ENCODE data around the gene ZBTB2. TPM values are rescaled to one million over a fixed set of nuclear protein-coding genes. Genes with fewer than 3 reads are reported as not detected.
"Not testable (repeated sequence)": the region's sequence is repeated elsewhere in the genome, so short reads cannot be mapped to it uniquely, and the experiment has no call there.

The ZBTB2 gene
- polyA plus RNA-seq, 12 donors: 10.1 to 18.3 (median 11.9) TPM; not detected in 1

DNA sequence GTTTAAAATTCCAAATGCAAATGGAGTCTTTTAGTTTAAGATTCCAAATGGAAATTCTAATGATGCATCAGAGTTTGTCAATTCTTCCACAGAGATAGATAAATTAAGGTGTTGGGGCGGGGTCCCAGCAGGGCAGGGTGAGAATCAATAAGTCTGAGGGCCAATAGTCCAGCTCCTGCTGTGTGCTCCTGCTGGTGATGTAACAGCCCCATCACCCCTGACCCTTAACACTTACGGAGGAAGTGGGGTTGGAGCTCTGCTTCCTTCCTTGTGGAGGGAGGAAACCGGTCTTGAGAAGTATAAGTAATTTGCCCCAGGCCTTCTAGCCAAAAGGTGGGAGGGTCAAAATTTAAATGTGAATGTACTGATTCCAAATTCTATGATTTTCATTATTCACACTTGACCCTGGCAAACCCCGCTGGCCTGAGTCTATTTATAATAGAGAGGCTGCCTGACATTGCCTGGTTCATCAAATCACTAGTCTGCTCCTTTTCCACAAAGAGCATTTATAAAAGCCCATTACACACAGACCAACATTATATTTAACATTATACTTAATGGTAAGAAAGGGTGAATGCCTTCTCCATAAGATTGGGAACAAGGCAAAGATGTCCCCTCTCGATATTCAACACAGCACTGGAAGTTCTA is 17.2 kb downstream of the ZBTB2 start:
- no peak for DNase-seq

DNA sequence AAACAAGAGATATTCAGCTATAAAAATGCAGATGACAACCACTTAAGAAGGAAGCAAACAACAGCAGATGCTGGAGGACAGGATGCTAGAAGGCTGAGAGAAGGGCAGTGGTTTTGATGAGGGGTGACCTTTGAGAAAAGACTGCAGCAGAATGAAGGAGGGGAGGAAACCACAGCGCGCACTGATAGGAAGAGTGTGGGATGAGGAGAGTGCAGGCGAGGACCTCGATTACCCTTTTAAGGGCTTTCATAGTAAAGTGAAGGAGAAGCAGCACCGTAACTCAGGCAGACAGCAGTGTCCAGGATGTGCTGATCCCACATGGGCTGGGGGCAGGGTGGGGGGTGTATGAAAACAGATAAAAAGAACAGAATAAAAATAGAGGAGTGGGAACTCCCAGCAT is 19.2 kb downstream of the ZBTB2 start:
- DNase-seq: no peak

DNA sequence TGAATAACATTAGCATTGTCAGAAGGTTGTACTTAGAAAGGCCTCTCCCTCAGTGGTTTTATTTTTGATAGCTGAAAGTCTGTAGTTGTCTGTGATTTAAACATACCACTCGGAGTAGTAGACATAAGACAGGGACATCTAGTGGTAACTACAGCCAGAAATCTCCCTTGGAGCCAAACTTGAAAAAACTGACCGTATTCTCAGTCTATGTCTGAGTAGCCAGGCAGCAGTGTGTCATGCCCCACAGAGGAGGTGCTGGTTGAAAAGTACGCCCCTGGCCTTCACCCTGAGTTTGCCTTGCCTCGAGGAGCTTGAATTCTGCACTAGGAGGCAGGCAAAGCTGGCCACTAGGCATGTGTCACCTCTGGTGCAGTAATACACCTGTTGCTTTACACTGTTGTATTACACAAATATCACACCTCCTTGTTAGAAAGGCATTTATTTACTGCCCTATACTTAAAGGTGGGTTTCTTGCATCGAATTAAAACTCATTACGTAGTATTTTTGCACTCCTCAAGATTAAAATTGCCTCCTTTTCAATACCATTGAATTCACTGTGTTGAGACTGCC is 20.8 kb downstream of the ZBTB2 start:
- peak; percentile 41 for DNase-seq

DNA sequence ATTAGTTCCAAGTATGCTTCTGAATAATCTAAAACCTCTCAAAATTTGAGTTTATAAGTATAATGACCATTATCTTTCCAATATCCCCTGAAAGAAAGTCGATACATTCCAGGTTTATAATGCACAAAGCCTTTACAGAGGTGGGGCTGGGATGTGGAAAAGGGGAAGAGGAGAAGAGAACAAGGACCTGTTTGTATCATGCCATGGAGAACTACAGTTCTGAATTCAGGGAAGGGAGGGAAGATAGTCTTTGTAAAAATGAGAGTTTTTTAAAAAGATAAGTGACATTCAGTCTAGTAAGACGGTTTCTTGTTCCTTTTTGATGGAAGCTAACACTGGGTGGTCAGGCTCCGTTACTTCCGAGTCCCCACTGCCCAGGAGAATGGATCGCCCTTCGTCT is 26.1 kb downstream of the ZBTB2 start:
- no peak for DNase-seq

DNA sequence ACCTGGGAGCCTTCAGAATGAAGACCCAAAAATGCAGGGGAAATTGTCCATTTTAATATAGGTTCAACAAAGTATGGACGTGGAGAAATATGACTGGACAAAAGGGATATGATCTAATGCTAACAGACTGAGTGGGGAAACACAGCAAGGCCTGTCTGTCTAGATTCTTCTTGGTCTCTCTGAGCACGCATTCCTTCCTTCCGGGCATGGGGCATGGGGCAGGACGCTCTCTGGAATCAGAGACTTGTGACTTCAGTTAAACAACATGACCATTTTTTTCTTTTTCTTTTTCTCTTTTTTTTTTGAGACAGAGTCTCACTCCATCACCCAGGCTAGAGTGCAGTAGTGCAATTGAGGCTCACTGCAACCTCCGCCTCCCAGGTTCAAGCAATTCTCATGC is 31.9 kb downstream of the ZBTB2 start:
- no peak for DNase-seq

DNA sequence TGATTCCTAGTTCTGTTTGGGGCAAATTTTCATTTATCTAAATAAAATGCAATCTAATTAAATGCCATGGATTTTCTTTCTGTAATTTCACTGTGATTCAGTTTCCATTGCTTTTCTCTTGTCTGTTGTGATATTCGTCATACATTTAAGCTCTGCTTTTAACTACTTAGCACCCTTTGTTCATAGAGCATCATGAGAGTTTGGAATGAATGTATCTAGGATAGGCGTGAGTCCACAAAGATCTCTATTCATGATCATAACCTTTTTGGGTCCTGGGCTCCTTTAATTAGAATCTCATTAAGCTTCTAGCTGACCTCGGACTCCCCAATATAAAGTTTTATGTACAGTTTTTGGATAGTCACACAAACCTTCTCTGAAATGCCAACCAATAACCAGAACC is 32.9 kb downstream of the ZBTB2 start:
- no peak for DNase-seq

DNA sequence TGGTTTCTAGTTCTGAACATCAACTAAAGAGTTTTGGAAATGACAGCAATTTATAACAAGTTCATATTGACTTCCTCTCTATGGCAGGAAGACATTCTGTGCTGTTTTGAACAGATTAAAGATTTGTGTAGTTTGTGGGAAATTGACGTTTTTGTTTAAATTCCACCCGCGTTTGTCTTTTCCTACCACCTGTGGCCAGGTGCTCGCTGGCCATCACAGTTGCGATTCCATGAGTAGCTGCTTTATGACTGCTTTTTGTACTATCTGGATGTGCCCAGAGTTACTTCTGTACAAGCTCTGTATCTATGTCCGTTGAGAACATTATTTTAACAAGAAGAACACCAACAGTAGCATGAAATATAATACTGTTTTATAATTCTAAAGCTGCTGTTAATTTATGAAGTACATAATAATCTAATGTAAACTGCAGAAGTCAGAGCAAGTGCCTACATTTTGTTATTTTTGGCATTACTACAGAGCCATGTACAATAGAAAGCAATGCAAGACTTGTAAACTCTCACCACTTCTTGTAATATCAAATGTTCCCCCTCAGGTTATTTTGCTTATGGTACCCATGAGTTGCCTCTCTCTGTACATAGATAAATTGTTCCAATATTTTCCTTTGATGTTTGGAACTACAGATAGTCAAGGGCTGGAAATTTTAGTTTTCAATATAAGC is 33.5 kb downstream of the ZBTB2 start:
- DNase-seq: no peak

DNA sequence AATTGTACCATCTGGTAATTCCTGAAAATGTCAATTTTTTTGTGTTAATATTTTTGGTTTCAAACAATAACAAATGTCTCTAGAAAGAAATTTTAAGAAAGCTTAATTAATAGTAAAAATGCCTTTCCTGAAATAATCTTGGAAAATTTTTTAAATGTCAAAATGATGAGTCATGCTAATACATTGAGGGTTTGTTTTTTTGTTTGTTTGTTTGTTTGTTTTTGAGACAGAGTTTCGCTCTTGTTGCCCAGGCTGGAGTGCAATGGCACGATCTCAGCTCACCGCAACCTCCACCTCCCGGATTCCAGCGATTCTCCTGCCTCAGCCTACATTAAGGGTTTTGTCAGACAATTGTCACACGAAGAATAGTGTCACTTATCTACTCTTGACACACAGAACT is 34.4 kb downstream of the ZBTB2 start:
- DNase-seq: not testable (repeated sequence)

DNA sequence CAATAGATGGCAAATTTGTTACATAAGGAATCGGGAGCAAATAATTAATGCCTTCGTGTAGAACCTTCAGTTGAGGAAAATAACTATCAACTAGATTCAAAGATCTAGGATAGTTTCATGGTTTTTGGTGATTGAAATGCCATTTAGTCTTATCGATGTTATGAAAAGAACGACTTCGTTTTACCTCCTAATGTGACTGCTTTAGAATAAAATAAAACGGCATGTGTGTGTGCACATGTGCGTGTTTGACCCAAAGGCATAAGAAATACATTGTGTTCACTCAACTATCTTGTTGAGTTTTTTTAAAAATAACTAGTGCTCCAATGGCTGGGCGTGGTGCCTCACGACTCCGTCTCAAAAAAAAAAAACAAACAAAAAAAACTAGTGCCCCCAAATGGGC is 37.6 kb downstream of the ZBTB2 start:
- no peak for DNase-seq

DNA sequence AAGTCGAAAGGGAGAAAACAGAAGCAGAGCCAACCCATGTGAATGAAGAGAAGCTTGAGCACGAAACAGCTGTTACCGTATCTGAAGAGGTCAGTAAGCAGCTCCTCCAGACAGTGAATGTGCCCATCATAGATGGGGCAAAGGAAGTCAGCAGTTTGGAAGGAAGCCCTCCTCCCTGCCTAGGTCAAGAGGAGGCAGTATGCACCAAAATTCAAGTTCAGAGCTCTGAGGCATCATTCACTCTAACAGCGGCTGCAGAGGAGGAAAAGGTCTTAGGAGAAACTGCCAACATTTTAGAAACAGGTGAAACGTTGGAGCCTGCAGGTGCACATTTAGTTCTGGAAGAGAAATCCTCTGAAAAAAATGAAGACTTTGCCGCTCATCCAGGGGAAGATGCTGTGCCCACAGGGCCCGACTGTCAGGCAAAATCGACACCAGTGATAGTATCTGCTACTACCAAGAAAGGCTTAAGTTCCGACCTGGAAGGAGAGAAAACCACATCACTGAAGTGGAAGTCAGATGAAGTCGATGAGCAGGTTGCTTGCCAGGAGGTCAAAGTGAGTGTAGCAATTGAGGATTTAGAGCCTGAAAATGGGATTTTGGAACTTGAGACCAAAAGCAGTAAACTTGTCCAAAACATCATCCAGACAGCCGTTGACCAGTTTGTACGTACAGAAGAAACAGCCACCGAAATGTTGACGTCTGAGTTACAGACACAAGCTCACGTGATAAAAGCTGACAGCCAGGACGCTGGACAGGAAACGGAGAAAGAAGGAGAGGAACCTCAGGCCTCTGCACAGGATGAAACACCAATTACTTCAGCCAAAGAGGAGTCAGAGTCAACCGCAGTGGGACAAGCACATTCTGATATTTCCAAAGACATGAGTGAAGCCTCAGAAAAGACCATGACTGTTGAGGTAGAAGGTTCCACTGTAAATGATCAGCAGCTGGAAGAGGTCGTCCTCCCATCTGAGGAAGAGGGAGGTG is 38.7 kb downstream of the ZBTB2 start:
- DNase-seq: no peak

DNA sequence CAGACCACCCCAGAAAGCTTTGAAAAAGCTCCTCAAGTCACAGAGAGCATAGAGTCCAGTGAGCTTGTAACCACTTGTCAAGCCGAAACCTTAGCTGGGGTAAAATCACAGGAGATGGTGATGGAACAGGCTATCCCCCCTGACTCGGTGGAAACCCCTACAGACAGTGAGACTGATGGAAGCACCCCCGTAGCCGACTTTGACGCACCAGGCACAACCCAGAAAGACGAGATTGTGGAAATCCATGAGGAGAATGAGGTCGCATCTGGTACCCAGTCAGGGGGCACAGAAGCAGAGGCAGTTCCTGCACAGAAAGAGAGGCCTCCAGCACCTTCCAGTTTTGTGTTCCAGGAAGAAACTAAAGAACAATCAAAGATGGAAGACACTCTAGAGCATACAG is 39.6 kb downstream of the ZBTB2 start:
- DNase-seq: no peak

DNA sequence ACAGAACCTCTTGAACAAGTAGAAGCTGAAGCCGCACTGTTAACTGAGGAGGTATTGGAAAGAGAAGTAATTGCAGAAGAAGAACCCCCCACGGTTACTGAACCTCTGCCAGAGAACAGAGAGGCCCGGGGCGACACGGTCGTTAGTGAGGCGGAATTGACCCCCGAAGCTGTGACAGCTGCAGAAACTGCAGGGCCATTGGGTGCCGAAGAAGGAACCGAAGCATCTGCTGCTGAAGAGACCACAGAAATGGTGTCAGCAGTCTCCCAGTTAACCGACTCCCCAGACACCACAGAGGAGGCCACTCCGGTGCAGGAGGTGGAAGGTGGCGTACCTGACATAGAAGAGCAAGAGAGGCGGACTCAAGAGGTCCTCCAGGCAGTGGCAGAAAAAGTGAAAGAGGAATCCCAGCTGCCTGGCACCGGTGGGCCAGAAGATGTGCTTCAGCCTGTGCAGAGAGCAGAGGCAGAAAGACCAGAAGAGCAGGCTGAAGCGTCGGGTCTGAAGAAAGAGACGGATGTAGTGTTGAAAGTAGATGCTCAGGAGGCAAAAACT is 40.1 kb downstream of the ZBTB2 start:
- no peak for DNase-seq

DNA sequence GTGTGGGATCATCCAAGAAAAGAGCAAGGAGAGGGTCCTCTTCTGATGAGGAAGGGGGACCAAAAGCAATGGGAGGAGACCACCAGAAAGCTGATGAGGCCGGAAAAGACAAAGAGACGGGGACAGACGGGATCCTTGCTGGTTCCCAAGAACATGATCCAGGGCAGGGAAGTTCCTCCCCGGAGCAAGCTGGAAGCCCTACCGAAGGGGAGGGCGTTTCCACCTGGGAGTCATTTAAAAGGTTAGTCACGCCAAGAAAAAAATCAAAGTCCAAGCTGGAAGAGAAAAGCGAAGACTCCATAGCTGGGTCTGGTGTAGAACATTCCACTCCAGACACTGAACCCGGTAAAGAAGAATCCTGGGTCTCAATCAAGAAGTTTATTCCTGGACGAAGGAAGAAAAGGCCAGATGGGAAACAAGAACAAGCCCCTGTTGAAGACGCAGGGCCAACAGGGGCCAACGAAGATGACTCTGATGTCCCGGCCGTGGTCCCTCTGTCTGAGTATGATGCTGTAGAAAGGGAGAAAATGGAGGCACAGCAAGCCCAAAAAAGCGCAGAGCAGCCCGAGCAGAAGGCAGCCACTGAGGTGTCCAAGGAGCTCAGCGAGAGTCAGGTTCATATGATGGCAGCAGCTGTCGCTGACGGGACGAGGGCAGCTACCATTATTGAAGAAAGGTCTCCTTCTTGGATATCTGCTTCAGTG is 40.8 kb downstream of the ZBTB2 start:
- DNase-seq: no peak

DNA sequence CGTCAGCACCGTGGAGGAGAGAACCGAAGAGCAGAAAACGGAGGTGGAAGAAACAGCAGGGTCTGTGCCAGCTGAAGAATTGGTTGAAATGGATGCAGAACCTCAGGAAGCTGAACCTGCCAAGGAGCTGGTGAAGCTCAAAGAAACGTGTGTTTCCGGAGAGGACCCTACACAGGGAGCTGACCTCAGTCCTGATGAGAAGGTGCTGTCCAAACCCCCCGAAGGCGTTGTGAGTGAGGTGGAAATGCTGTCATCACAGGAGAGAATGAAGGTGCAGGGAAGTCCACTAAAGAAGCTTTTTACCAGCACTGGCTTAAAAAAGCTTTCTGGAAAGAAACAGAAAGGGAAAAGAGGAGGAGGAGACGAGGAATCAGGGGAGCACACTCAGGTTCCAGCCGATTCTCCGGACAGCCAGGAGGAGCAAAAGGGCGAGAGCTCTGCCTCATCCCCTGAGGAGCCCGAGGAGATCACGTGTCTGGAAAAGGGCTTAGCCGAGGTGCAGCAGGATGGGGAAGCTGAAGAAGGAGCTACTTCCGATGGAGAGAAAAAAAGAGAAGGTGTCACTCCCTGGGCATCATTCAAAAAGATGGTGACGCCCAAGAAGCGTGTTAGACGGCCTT is 41.6 kb downstream of the ZBTB2 start:
- DNase-seq: no peak

DNA sequence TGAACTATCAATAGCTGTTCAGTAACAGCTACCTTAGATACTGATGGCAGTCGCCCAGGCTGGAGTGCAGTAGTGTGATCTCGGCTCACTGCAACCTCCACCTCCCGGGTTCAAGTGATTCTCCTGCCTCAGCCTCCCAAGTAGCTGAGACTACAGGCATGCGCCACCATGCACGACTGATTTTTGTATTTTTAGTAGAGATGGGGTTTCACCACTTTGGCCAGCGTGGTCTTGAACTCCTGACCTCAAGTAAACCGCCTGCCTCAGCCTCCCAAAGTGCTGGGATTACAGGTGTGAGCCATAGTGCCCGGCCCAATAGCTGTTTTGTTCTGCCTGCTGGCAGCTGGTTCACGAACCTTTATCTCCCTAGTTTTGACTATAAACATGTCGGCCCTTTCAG is 48.6 kb downstream of the ZBTB2 start:
- DNase-seq: not testable (repeated sequence)

DNA sequence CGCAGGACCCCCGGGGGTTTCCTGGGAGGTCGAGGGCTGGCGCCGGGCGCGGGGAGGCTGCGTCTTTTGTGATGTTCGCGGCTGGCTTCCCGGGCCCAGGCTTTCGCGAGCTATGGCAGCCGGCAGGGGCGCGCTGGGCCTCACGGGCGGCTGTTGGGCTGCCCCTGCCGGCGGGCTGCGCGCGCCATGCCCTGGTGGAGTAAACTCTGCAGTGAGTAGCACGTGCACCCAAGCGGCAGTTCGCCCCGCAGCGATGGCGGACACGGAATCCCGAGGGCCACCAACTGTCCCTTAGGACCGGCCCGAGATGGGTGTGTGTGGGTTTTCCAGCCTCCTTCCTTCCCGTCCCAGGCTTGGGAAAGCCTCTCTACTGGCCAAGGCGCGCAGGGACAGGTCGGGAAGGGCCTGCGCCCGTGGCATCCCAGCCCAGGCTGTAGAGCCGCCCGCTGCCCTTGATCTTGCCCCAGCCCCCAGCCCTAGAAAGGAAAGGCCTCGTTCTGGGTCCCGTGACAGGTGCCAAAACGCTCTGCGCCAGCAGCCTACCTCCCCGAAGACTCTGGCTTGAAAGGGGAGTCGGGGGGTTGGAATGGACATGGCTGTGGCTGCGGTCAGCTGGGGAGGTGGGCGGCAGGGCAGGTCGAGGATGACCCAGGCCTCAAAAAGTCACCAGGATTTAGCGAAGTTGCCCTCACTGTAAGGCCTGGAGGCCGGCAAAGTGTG is 49.7 kb downstream of the ZBTB2 start:
- DNase-seq: no peak

DNA sequence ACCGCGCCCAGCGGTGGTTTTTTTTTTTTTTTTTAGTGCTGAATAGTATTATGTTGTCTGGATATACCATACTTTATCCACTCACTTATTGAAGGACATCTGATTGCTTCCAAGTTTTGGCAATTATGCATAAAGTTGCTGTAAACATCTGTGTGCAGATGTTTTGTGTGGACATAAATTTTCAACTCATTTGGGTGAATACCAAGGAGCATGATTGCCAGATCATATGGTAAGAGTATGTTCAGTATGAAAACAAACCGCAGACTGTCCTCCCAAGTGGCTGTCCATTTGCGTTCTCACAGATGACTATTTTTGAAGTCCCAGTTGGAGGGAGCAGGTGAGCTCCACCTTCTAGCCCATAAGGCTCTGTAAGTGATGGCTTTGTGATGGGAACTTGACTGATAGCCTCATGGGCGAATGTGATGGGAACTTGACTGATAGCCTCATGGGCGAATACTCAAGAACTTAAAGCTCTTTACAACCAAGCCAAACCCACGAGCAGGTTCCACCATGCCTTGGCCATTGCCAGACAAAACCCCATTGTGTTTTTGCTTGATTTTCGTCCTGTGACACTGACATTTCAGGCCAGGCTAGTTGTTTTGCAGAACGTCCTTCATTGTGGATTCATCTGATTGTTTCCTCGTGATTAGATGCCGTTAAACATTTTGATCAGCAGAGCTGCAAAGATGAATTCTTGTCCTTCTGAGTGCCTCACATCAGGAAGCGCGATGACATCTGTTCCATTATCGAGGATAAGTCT is 51.0 kb downstream of the ZBTB2 start:
- DNase-seq: peak; percentile 72

DNA sequence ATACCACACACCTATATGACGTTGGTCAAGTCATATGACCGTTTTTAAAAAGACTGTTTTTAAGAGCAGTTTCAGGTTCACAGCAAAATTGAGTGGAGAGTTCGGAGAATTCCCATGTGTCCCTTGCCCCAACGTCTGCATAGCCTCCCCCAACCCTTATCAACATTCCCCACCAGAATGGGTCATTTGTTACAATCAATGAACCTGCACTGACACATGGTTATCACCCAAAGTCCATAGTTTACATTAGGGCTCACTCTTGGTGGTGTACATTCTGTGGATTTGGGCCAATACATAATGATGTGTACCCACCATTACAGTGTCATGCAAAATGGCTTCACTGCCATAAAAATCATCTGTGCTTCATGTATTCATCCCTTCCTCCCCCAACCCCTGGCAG is 52.0 kb downstream of the ZBTB2 start:
- DNase-seq: no peak

DNA sequence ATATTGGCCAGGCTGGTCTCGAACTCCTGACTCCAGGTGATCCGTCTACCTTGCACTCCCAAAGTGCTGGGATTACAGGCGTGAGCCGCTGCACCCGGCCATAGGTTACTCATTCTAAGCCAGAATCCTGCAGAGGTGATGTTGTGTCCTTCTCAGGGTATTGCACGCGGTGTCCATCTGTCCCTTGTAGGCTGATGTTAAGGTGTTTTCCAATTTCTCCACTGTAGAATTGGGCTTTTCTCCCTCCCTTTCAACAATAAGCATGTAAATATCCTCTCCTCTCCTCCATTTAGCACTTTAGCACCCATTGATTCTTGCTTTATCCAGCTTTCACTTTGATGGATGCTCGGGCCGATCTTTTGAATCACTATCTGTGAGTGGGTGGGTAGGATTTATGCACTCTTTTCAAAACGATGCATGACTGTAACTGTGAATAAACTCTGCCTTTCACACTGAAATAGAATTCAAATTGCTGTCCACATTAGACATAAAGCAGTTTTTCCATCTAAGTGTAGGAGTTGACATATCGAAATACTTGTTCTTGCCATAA is 52.6 kb downstream of the ZBTB2 start:
- DNase-seq: no peak

Measured in muscle of arm (tissue), 12 donors.